NCI-H1436 (cell line): ENCODE results near the gene HAND2.

ENCODE experiments used
- DNase-seq: peaks from one replicate; lab custom pipeline; 2025; lab: John Stamatoyannopoulos, UW

Gene HAND2

DNA sequence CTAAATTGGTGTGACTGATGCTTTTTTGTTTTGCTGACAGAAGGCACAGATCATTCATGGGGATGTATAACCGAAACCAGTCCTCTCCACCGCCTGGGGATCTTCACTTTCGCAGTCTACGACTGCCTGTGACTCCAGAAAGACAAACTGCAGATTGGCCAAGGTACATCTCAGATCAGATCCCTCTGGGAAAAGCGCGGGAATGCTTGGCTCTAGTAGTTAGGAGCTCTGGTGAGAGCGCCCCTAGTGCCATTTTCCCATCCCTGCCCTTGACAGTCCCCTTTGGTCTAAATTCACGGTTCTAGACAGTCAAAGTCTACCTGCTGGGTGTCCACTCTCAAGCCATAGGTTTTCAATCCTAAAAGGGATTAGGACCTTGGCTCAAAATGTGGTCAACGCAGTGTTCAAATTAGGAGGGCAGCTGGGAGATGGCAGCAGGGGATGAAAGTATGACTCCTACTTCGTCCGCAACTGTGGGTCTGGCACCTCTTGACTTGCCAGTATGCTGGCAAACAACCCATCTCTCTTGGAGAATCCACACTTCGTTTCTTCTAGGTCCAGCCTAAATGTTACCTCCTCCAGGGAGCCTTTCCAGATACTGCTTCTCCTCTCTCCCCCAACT, 6.9 kb upstream of the HAND2 start:
- no peak for DNase-seq

- no peak for DNase-seq
These were observed 5.9 kb upstream of the HAND2 start for GRCh38 chr4:173535957-173536356.

DNA sequence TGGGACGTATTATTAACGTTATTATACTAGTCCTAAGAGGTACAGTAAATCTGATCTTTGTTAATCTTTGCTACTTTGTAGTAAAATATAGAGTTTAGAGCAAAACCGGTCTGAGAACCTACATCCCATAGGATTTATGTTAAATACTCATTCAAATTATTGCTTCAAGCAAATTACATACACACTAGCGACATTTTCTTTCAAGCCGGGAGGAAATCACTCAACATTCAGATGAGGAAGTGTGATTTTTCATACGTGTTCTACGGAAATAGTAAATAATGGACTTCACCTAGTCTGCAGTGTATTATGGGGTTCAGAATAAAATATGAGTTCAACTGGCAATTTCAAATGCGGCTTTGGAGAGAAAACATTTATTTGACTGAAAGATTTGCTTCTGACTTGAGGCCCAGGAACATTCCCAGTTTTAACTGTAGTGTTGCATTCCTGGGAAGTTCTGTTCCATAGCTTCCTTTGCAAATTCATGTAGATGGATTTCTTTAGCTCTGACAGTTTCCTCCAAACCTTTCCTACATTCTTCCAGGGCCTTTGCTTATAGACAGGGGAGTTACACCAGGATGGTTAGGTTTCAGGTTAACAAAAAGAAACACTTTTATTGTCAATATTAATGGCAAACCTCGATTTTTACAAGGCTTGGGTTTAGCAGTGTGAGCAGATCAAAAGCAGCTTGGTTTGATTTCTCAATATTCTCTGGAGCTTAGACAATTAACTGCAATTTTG, 5.3 kb upstream of the HAND2 start:
- DNase-seq: no peak

- no peak for DNase-seq
These were observed 4.4 kb upstream of the HAND2 start for GRCh38 chr4:173534434-173534833.

DNA sequence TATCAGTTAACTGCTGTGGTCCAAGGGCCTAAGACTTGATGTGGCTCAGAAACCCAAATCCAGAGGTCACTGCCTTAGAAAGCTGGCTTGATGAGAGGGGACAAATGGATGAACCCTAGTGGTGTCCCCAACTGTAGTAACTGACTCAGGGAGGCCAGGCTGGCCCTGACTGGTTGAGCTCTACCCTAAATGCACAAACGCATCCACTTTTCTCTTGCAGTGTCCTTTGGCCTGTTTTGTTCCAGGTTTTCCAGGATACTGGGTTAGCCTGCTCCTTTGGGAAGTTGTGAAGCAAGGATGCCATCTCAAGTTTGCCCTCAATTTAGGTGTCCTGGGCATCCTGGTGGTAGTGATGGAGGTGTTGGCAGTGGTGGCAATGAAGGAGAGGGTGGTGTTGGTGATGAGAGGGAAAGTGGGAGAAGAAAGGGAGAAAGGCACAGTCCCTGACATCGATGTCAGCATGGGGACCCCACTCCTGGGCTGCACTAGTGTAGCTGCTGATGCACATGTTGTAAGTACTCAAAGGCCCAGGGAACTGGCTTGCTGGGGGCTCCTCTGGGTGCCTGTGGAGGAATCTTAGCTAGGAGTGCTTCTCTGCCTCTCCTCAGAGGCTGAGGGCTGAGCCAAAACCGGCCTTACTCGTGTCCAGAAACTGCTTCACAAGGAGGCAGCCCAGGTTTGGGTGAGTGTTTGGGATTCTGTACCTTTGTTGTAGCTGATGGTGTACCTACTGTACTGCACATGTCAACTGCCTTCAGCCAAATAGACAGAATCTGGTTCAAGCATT, 2.9 kb upstream of the HAND2 start:
- DNase-seq: no peak

- DNase-seq: no peak
These were observed 1.3 kb upstream of the HAND2 start for GRCh38 chr4:173531086-173531965.

- DNase-seq: no peak
These were observed 477 bp upstream of the HAND2 start for GRCh38 chr4:173530326-173531085.

- DNase-seq: no peak
These were observed 1.4 kb downstream of the HAND2 start for GRCh38 chr4:173528378-173529321.

DNA sequence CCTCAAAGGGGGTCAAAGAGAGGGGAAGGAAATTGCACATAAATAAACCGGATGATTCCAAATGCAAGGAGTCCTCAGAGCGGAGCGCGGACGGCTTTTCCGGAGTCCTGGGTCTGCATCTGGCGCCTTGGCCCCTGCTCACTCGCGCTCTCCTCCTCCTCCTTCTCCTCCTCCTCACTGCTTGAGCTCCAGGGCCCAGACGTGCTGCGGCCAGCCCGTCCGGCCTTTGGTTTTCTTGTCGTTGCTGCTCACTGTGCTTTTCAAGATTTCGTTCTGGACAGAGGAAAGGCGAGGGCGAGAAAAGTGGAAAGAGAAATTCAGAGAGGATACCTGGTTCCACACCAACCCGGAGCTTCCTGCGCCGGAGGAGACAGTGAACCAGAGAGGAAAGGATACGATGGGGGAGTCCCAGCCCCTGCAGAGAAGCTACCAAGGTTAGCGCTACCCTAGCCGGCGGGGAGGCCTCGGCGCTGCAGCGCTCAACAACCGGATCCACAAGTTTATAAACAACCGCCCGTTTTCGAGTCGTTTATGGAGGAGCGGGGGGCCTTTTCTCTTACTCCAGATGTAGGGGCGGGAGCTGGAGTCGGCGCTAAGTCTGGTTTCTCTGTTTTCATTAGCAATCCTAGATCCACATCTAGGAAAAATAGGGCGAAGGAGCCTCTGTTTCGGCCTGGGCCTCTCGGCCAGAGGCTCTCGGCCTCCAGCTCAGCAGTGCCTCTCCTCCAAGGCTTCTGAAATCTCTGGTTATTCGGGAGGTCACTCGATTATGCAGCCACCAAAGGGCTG, 2.7 kb downstream of the HAND2 start:
- DNase-seq: no peak

- DNase-seq: no peak
These were observed 3.3 kb downstream of the HAND2 start for GRCh38 chr4:173526724-173527102.

DNA sequence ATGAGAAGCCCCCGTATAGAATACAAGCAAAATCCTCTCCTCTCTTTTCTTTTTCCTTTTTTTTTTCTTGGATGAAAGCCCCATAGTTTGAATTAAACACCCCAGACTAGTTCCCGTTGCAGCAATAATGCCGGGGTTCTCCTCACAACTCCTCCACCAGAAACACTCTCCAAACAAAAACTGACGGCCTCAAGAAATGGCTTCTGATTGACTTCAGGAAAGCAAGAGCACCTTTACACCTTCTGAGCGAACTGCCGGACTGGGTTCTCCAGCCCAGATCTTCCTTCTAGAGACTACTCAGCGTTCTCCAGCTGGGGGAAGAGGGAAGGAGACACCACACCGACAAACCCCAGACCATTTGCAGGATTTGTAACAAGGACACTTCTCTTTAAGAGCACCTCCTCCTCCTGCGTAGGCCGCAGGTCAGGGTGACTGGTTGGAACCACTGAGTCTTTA, 4.0 kb downstream of the HAND2 start:
- DNase-seq: no peak

- no peak for DNase-seq
These were observed 4.7 kb downstream of the HAND2 start for GRCh38 chr4:173525118-173526011.

DNA sequence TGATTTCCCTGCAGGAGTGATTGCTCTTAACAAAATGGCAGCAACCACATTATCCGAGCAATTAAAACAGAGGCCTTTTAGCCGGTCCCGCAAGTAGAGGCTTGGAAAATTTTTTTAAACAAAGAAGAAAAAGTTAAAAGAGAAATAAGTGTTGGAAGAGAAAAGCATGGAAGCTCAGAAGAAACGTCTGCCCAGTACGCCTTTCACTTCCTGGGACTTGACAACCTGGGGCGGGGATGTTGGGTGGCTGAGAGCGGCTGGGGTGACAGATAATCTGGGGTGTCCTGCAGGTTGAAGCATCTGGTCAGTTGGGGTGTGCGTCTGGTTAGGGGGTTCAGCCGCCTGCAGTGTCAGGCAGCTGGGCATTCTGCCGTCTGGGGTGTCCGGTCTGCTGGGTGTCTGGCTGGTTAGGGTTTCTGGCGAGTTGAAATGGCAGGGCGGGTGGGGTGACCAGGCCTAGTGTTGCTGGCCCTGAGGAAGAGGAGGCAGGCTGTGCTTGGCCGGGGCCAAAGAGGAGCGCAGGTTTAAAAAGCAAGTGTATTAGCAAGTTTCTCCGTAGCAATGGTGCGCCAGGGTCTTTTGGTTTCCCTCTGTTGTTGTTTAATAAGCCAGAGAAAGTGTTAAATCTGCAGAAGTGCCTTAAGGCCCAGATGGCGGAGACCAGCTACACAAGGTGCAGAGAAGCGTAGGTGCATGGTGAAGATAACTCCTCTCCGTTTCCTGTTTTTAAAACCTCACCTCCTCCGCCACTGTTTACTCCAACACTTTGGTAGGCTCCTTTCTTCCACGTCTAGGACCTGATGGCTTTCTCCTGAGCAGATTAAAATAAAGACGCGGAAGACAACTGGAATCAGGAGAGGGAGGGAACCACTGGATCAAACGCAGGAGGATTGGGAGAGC, 5.6 kb downstream of the HAND2 start:
- no peak for DNase-seq

GRCh38 chr4:173522951-173523395, 7.1 kb downstream of the HAND2 start:
- DNase-seq: no peak

GRCh38 chr4:173522160-173522950, 7.7 kb downstream of the HAND2 start:
- DNase-seq: no peak

GRCh38 chr4:173521467-173522159, 8.4 kb downstream of the HAND2 start:
- DNase-seq: no peak
